Esophagus (tissue), 2 donors: ENCODE data around the gene RASA3. TPM values are rescaled to one million over a fixed set of nuclear protein-coding genes. Genes with fewer than 3 reads are reported as not detected.

ENCODE experiments used
- H3K27ac ChIP-seq, 2 donors: one replicate each; pipeline ENCODE4 v1.5.1; 2013; ENCODE audit warnings: low read depth in 2 of 2, mild to moderate bottlenecking in 2 of 2, inconsistent platforms in 1 of 2, low read length in 1 of 2, moderate library complexity in 1 of 2
- H3K27me3 ChIP-seq, 2 donors: one replicate each; pipeline ENCODE4 v1.6.1; 2013; ENCODE audit warnings: low read length in 2 of 2, control low read depth in 1 of 2, mild to moderate bottlenecking in 1 of 2; ENCODE audit not compliant: insufficient read depth in 2 of 2, control insufficient read depth in 1 of 2
- H3K36me3 ChIP-seq, 2 donors: one replicate each; pipeline ENCODE4 v1.6.1; 2013; ENCODE audit warnings: low read length in 1 of 2; ENCODE audit not compliant: control insufficient read depth in 2 of 2, insufficient read depth in 2 of 2
- H3K4me1 ChIP-seq, 2 donors: one replicate each; pipeline ENCODE4 v1.6.1; 2013; ENCODE audit warnings: low read length in 1 of 2; ENCODE audit not compliant: control insufficient read depth in 2 of 2, insufficient read depth in 2 of 2
- H3K4me3 ChIP-seq, 2 donors: one replicate each; pipeline ENCODE4 v1.5.1; 2013; ENCODE audit warnings: low read length in 2 of 2, mild to moderate bottlenecking in 2 of 2, low read depth in 1 of 2, moderate library complexity in 1 of 2
- H3K9me3 ChIP-seq, 2 donors: one replicate each; pipeline ENCODE4 v1.6.1; 2013; ENCODE audit warnings: mild to moderate bottlenecking in 2 of 2, low read depth in 1 of 2, low read length in 1 of 2, moderate library complexity in 1 of 2; ENCODE audit not compliant: control insufficient read depth in 2 of 2, insufficient read depth in 1 of 2
- WGBS, 2 donors: extraction: QIAGEN DNeasy Blood & Tissue Kit; methylation state at CpG; one replicate each; pipeline ENCODE4 v1.1.7; 2013; 5-methylcytosine and 5-hydroxymethylcytosine counted together
- polyA plus RNA-seq, 2 donors: library from polyadenylated mRNA; stranded (reverse); fragments of 200-250 nt; gene quantifications; one replicate each; pipeline ENCODE4 v1.2.3, GENCODE V29; 2013
- donor health status: healthy with polysubstance abuse.
- donor health status: Bipolar disorder and iron deficiency.

RASA3 gene
- polyA plus RNA-seq, 2 donors: 1.5 to 1.8 TPM

GRCh38 chr13:114045113-114045735, 87.2 kb downstream of the RASA3 start:
- no peaks in the 10 kb centered on the region for H3K9me3 ChIP-seq
- H3K27me3 ChIP-seq: no peaks in the 10 kb centered on the region
- H3K27ac ChIP-seq: no peak overlapping the region
- no peaks in the 10 kb centered on the region for H3K36me3 ChIP-seq
- 88 to 90% methylated on average over 21 of the region's 21 CpGs for WGBS, 2 donors
- H3K4me3 ChIP-seq: no peak overlapping the region
- H3K4me1 ChIP-seq: no peaks in the 10 kb centered on the region

GRCh38 chr13:114044486-114044885, 87.9 kb downstream of the RASA3 start:
- Histone ChIP-seq H3K9me3 (no peaks in the 10 kb centered on the region), H3K4me3 (no peak overlapping the region), H3K36me3 (no peaks in the 10 kb centered on the region), H3K27ac (no peak overlapping the region), H3K27me3 (no peaks in the 10 kb centered on the region), H3K4me1 (no peaks in the 10 kb centered on the region)
- 76 to 82% methylated on average over 8 to 15 of the region's 17 CpGs for WGBS, 2 donors

GRCh38 chr13:114043421-114044053, 88.9 kb downstream of the RASA3 start:
- no peaks in the 10 kb centered on the region for H3K4me1 ChIP-seq
- H3K27ac ChIP-seq: no peak overlapping the region
- no peaks in the 10 kb centered on the region for H3K9me3 ChIP-seq
- WGBS, 2 donors: 83 to 89% methylated on average over 13 to 34 of the region's 37 CpGs
- no peaks in the 10 kb centered on the region for H3K27me3 ChIP-seq
- no peaks in the 10 kb centered on the region for H3K36me3 ChIP-seq
- no peak overlapping the region for H3K4me3 ChIP-seq

GRCh38 chr13:114042066-114042815, 90.2 kb downstream of the RASA3 start:
- no peak overlapping the region for H3K4me3 ChIP-seq
- H3K27me3 ChIP-seq: no peaks in the 10 kb centered on the region
- H3K27ac ChIP-seq: no peak overlapping the region
- no peaks in the 10 kb centered on the region for H3K9me3 ChIP-seq
- H3K36me3 ChIP-seq: no peaks in the 10 kb centered on the region
- 84 to 88% methylated on average over 38 of the region's 38 CpGs for WGBS, 2 donors
- no peaks in the 10 kb centered on the region for H3K4me1 ChIP-seq

GRCh38 chr13:114041493-114041892, 90.9 kb downstream of the RASA3 start:
- Histone ChIP-seq H3K4me3 (no peak overlapping the region), H3K27me3 (no peaks in the 10 kb centered on the region), H3K9me3 (no peaks in the 10 kb centered on the region), H3K27ac (no peak overlapping the region), H3K4me1 (no peaks in the 10 kb centered on the region), H3K36me3 (no peaks in the 10 kb centered on the region)
- 91 to 94% methylated on average over 17 of the region's 17 CpGs for WGBS, 2 donors

GRCh38 chr13:114039471-114040141, 92.8 kb downstream of the RASA3 start:
- H3K36me3 ChIP-seq: no peaks in the 10 kb centered on the region
- 86 to 87% methylated on average over 26 of the region's 26 CpGs for WGBS, 2 donors
- H3K27ac ChIP-seq: no peak overlapping the region
- no peaks in the 10 kb centered on the region for H3K27me3 ChIP-seq
- no peaks in the 10 kb centered on the region for H3K4me1 ChIP-seq
- no peak overlapping the region for H3K4me3 ChIP-seq
- no peaks in the 10 kb centered on the region for H3K9me3 ChIP-seq

- H3K27ac ChIP-seq: no peak overlapping the region
- H3K36me3 ChIP-seq: no peaks in the 10 kb centered on the region
- 88 to 90% methylated on average over 14 of the region's 14 CpGs for WGBS, 2 donors
- H3K4me3 ChIP-seq: no peak overlapping the region
- no peaks in the 10 kb centered on the region for H3K27me3 ChIP-seq
- no peaks in the 10 kb centered on the region for H3K4me1 ChIP-seq
- H3K9me3 ChIP-seq: no peaks in the 10 kb centered on the region
Measured at GRCh38 chr13:114038900-114039299, 93.5 kb downstream of the RASA3 start.

- no peaks in the 10 kb centered on the region for H3K36me3 ChIP-seq
- H3K4me1 ChIP-seq: no peaks in the 10 kb centered on the region
Measured at GRCh38 chr13:114038211-114038613, 94.2 kb downstream of the RASA3 start.

GRCh38 chr13:114037674-114038073, 94.7 kb downstream of the RASA3 start:
- Histone ChIP-seq H3K36me3 (no peaks in the 10 kb centered on the region), H3K4me3 (no peak overlapping the region), H3K27ac (no peak overlapping the region), H3K4me1 (no peaks in the 10 kb centered on the region), H3K9me3 (no peaks in the 10 kb centered on the region), H3K27me3 (no peaks in the 10 kb centered on the region)
- 91 to 94% methylated on average over 21 of the region's 21 CpGs for WGBS, 2 donors

More at GRCh38 chr13:114038211-114038613, 94.2 kb downstream of the RASA3 start:
- Histone ChIP-seq H3K27me3 (no peaks in the 10 kb centered on the region), H3K27ac (no peak overlapping the region), H3K4me3 (no peak overlapping the region), H3K9me3 (no peaks in the 10 kb centered on the region)
- WGBS, 2 donors: 73 to 76% methylated on average over 19 of the region's 19 CpGs
